Activated B cell treated with CpG ODN at 0.5 μM for 24 hours (primary cell): Measurements from ENCODE around the gene GIMAP8. TPM values are rescaled to one million over a fixed set of nuclear protein-coding genes. Genes with fewer than 3 reads are reported as not detected.
"Not testable (repeated sequence)": the region's sequence is repeated elsewhere in the genome, so short reads cannot be mapped to it uniquely, and the experiment has no call there.

Source experiments
- ATAC-seq: fragments of 200-7000 bp; cut with Tn5 transposase; one replicate; pipeline ENCODE4 v1.10.0; 2021; ENCODE audit warnings: low read depth, mild to moderate bottlenecking, moderate library complexity
- CTCF ChIA-PET: fragments of 350-600 bp; sonication (Branson Sonifier 250); formaldehyde crosslinking; loops from one replicate; lab custom pipeline; 2021; ENCODE audit warnings: antibody characterized with exemption; lab: Charles Lee
- POLR2A ChIA-PET: fragments of 350-600 bp; sonication (Branson Sonifier 250); formaldehyde crosslinking; loops from one replicate; lab custom pipeline; 2021; ENCODE audit warnings: antibody characterized with exemption; lab: Charles Lee
- DNase-seq: peaks from one replicate; pipeline ENCODE4 v3.0.0; 2022
- H3K27ac Mint-ChIP-seq: one replicate; pipeline ENCODE4 v1.8.0; 2020; ENCODE audit warnings: mixed read lengths
- H3K27me3 Mint-ChIP-seq: one replicate; pipeline ENCODE4 v1.8.0; 2021; ENCODE audit warnings: mixed read lengths
- H3K36me3 Mint-ChIP-seq: one replicate; pipeline ENCODE4 v1.8.0; 2021; ENCODE audit warnings: low read depth, mixed read lengths
- H3K4me1 Mint-ChIP-seq: one replicate; pipeline ENCODE4 v1.8.0; 2021; ENCODE audit warnings: mixed read lengths
- H3K4me3 Mint-ChIP-seq: one replicate; pipeline ENCODE4 v1.8.0; 2020; ENCODE audit warnings: mild to moderate bottlenecking, mixed read lengths
- H3K9me3 Mint-ChIP-seq: one replicate; pipeline ENCODE4 v1.8.0; 2020; ENCODE audit warnings: mixed read lengths
- CTCF ChIP-seq: fragments of 200-600 bp; IDR thresholded peaks from one replicate; pipeline ENCODE4 v1.8.0; 2022; ENCODE audit warnings: antibody characterized with exemption, mild to moderate bottlenecking
- intact Hi-C: fragments of 100-400 bp; cut with micrococcal nuclease; formaldehyde crosslinking; loops from one replicate; pipeline ENCODE4 v1.15.1; 2024
- total RNA-seq: library from RNA; stranded (reverse); gene quantifications from 2 replicates; pipeline ENCODE4 v1.2.3, GENCODE V29; 2022

The GIMAP8 gene
- total RNA-seq, 1 donor from 2014 or later = not detected

GRCh38 chr7:150451097-150451793 is 815 bp downstream of the GIMAP8 start:
- Mint-ChIP-seq H3K9me3 (peaks cover 1% of the 10 kb centered on the region), H3K27me3 (peaks cover 16% of the 10 kb centered on the region), H3K36me3 (no peaks in the 10 kb centered on the region), H3K4me1 (peaks cover 39% of the 10 kb centered on the region), H3K4me3 (peak overlapping the region; percentile 79), H3K27ac (no peak overlapping the region)
- intact Hi-C loops = no loop called here
- CTCF ChIA-PET = no interaction called here
- DNase-seq (no peak), ATAC-seq (peak; percentile 48)
- POLR2A ChIA-PET = interaction anchor here (0.6 to 0.9 kb wide), 2 partner anchors 13 to 44 kb away, joined by 3 read pairs; no protein-coding TSS in a partner anchor
- TF ChIP-seq CTCF = no peak

GRCh38 chr7:150451833-150452461 is 1.5 kb downstream of the GIMAP8 start:
- intact Hi-C loops = no loop called here
- peaks cover 39% of the 10 kb centered on the region for H3K4me1 Mint-ChIP-seq
- no peak for TF ChIP-seq CTCF
- peak overlapping the region; percentile 79 for H3K4me3 Mint-ChIP-seq
- no peak for ATAC-seq
- CTCF ChIA-PET = no interaction called here
- POLR2A ChIA-PET = interaction anchor here (0.6 kb wide), 1 partner anchor 45 kb away, joined by 3 read pairs; no protein-coding TSS in a partner anchor
- H3K9me3 Mint-ChIP-seq = peaks cover 3% of the 10 kb centered on the region
- H3K36me3 Mint-ChIP-seq = no peaks in the 10 kb centered on the region
- no peak overlapping the region for H3K27ac Mint-ChIP-seq
- DNase-seq = no peak
- H3K27me3 Mint-ChIP-seq = peaks cover 19% of the 10 kb centered on the region

GRCh38 chr7:150453181-150453580 is 2.8 kb downstream of the GIMAP8 start:
- Mint-ChIP-seq H3K36me3 (no peaks in the 10 kb centered on the region), H3K27me3 (peaks cover 19% of the 10 kb centered on the region), H3K4me3 (no peak overlapping the region), H3K27ac (no peak overlapping the region), H3K9me3 (peaks cover 3% of the 10 kb centered on the region), H3K4me1 (peaks cover 37% of the 10 kb centered on the region)
- ChIA-PET CTCF (no interaction called here), POLR2A (no interaction called here)
- intact Hi-C loops = no loop called here
- TF ChIP-seq CTCF = no peak
- DNase-seq (no peak), ATAC-seq (no peak)

GRCh38 chr7:150453892-150454291 is 3.5 kb downstream of the GIMAP8 start:
- Mint-ChIP-seq H3K4me1 (peaks cover 30% of the 10 kb centered on the region), H3K27me3 (peaks cover 14% of the 10 kb centered on the region), H3K4me3 (no peak overlapping the region), H3K27ac (no peak overlapping the region), H3K9me3 (peaks cover 3% of the 10 kb centered on the region), H3K36me3 (no peaks in the 10 kb centered on the region)
- POLR2A ChIA-PET = no interaction called here
- DNase-seq (no peak), ATAC-seq (no peak)
- CTCF ChIA-PET = no interaction called here
- no peak for TF ChIP-seq CTCF
- intact Hi-C loops = no loop called here

GRCh38 chr7:150457064-150457463 is 6.6 kb downstream of the GIMAP8 start:
- H3K4me1 Mint-ChIP-seq, H3K4me3 Mint-ChIP-seq, ATAC-seq, H3K36me3 Mint-ChIP-seq, DNase-seq, POLR2A ChIA-PET, CTCF ChIA-PET, intact Hi-C loops, H3K27ac Mint-ChIP-seq: not testable (repeated sequence)
- Mint-ChIP-seq H3K9me3 (peaks cover 22% of the 10 kb centered on the region), H3K27me3 (peaks cover 14% of the 10 kb centered on the region)
